ENCODE results near the gene LCMT2. TPM values are rescaled to one million over a fixed set of nuclear protein-coding genes. Genes with fewer than 3 reads are reported as not detected.
A peak's percentile ranks its signal among the peaks of the same experiment; 100 is the strongest.

Gene LCMT2
- total RNA-seq, 1 donor from 2014 or later: 4.7 TPM

DNA sequence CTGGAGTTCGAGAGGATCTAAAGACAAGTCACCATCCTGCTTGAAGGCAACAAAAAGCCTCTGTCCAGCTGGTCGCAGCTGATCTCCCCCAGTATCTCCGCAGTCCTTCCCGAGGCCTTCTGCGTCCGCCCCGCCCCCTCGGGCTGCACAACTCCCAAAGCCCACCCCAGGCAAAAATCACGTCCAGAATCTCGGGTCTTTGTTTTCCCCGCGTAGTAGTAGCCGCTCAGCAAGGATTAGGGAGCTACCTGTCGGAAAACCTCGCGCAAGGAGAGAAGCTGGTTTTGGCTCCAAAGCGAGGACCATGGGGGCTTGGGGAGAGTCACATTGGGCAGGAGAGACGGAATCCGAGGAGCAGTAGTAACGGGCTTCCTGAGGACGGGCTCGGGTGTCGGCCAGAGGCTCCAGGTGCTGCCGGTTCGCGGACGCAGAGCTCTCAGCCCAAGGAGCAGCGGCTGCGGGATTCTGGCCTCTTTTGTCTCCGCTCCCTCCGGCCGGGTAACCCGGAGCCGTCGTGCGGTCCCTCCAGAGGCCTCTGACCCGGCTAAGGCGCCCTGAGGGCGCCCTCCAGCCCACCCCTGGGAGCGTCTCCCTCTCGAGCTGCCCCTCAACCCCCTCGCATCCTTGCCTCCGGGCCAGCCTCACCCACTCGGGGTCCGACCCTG, 40.1 kb upstream of the LCMT2 start:
- no peak for FAIRE-seq
- peak overlapping the region; percentile 93 for H2AFZ ChIP-seq (ENCODE audit: low read depth, low read length)

DNA sequence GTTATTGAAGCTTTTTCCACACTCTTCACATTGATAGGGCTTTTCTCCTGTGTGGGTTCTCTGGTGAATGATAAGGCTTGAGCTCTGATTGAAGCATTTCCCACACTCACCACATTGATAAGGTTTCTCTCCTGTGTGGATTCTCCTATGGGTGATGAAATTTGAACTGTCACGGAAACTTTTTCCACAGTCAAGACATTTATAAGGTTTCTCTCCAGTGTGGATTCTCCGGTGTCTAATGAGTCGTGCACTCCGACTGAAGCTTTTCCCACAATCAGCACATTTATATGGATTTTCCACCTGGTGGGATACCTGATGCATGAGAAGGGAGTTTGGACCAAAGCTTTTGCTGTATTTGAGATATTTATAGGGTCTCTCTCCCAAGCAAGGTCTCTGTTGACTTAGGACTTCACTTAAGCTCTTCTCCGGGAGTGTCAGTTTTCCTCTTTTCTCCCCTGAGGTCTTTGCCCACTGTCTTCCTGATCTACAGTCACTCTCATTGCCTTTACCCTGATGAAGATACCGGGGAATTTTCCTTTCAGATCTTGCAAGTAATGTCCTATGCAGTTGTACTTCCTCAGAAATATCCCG, 31.0 kb upstream of the LCMT2 start:
- no peak overlapping the region for H3K4me2 ChIP-seq (ENCODE audit: low read length)
- H3K27ac Mint-ChIP-seq (ENCODE audit: unreplicated experiment): no peak overlapping the region
- no peak overlapping the region for H2AFZ ChIP-seq (ENCODE audit: low read depth, low read length)
- H3K36me3 Mint-ChIP-seq (ENCODE audit: low read depth, unreplicated experiment): peaks cover 74% of the 10 kb centered on the region
- H3K27me3 ChIP-seq (ENCODE audit: insufficient read depth, low read length): no peaks in the 10 kb centered on the region
- H3K4me3 Mint-ChIP-seq (ENCODE audit: unreplicated experiment): no peak overlapping the region
- H3K4me3 ChIP-seq (ENCODE audit: insufficient read depth, low read depth, low read length): no peak overlapping the region
- H3K9me3 ChIP-seq (ENCODE audit: insufficient read depth, low read depth, low read length): peaks cover 43% of the 10 kb centered on the region
- no peaks in the 10 kb centered on the region for H4K20me1 ChIP-seq (ENCODE audit: insufficient read depth, low read length)
- TF ChIP-seq EZH2 (IDR thresholded peaks at IDR 0.05; ENCODE audit: insufficient read depth, low read length): no peak
- TF ChIP-seq, protein P1, sequence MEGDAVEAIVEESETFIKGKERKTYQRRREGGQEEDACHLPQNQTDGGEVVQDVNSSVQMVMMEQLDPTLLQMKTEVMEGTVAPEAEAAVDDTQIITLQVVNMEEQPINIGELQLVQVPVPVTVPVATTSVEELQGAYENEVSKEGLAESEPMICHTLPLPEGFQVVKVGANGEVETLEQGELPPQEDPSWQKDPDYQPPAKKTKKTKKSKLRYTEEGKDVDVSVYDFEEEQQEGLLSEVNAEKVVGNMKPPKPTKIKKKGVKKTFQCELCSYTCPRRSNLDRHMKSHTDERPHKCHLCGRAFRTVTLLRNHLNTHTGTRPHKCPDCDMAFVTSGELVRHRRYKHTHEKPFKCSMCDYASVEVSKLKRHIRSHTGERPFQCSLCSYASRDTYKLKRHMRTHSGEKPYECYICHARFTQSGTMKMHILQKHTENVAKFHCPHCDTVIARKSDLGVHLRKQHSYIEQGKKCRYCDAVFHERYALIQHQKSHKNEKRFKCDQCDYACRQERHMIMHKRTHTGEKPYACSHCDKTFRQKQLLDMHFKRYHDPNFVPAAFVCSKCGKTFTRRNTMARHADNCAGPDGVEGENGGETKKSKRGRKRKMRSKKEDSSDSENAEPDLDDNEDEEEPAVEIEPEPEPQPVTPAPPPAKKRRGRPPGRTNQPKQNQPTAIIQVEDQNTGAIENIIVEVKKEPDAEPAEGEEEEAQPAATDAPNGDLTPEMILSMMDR (IDR thresholded peaks at IDR 0.05; ENCODE audit: insufficient read depth, low read depth, low read length): no peak
- H3K4me1 ChIP-seq (ENCODE audit: insufficient read depth, low read length): no peaks in the 10 kb centered on the region
- peaks cover 40% of the 10 kb centered on the region for H3K36me3 ChIP-seq (ENCODE audit: insufficient read depth, low read length)
- no peak for FAIRE-seq
- no peaks in the 10 kb centered on the region for H3K27me3 Mint-ChIP-seq (ENCODE audit: low read depth, unreplicated experiment)
- H3K9me3 Mint-ChIP-seq (ENCODE audit: unreplicated experiment): peaks cover 40% of the 10 kb centered on the region
- H3K9ac ChIP-seq (ENCODE audit: low read length): no peak overlapping the region
- no peak for DNase-seq (ENCODE audit: low read depth)
- H3K4me1 Mint-ChIP-seq (ENCODE audit: low read depth, unreplicated experiment): no peaks in the 10 kb centered on the region
- H3K79me2 ChIP-seq (ENCODE audit: insufficient read depth, low read length): peaks cover 5% of the 10 kb centered on the region
- no peak overlapping the region for H3K27ac ChIP-seq (ENCODE audit: low read depth, low read length)

More for the DNA sequence above, 40.1 kb upstream of the LCMT2 start:
- H3K4me1 Mint-ChIP-seq (ENCODE audit: low read depth, unreplicated experiment): peaks cover 11% of the 10 kb centered on the region
- H3K27ac ChIP-seq (ENCODE audit: low read depth, low read length): peak overlapping the region; percentile 13
- DNase-seq (ENCODE audit: low read depth): peak; percentile 19
- H3K27me3 ChIP-seq (ENCODE audit: insufficient read depth, low read length): no peaks in the 10 kb centered on the region
- H3K27me3 Mint-ChIP-seq (ENCODE audit: low read depth, unreplicated experiment): no peaks in the 10 kb centered on the region
- H3K36me3 Mint-ChIP-seq (ENCODE audit: low read depth, unreplicated experiment): peaks cover 30% of the 10 kb centered on the region
- H3K79me2 ChIP-seq (ENCODE audit: insufficient read depth, low read length): peaks cover 49% of the 10 kb centered on the region
- peak overlapping the region; percentile 95 for H3K4me2 ChIP-seq (ENCODE audit: low read length)
- peak overlapping the region; percentile 86 for H3K4me3 ChIP-seq (ENCODE audit: insufficient read depth, low read depth, low read length)
- peaks cover 12% of the 10 kb centered on the region for H4K20me1 ChIP-seq (ENCODE audit: insufficient read depth, low read length)
- H3K4me1 ChIP-seq (ENCODE audit: insufficient read depth, low read length): peaks cover 10% of the 10 kb centered on the region
- no peaks in the 10 kb centered on the region for H3K9me3 ChIP-seq (ENCODE audit: insufficient read depth, low read depth, low read length)
- no peaks in the 10 kb centered on the region for H3K9me3 Mint-ChIP-seq (ENCODE audit: unreplicated experiment)
- peak overlapping the region; percentile 86 for H3K9ac ChIP-seq (ENCODE audit: low read length)
- peak overlapping the region; percentile 77 for H3K27ac Mint-ChIP-seq (ENCODE audit: unreplicated experiment)
- H3K4me3 Mint-ChIP-seq (ENCODE audit: unreplicated experiment): peak overlapping the region; percentile 97
- TF ChIP-seq, protein P1 (IDR thresholded peaks at IDR 0.05; ENCODE audit: insufficient read depth, low read depth, low read length): no peak
- TF ChIP-seq EZH2 (IDR thresholded peaks at IDR 0.05; ENCODE audit: insufficient read depth, low read length): no peak
- no peaks in the 10 kb centered on the region for H3K36me3 ChIP-seq (ENCODE audit: insufficient read depth, low read length)

DNA sequence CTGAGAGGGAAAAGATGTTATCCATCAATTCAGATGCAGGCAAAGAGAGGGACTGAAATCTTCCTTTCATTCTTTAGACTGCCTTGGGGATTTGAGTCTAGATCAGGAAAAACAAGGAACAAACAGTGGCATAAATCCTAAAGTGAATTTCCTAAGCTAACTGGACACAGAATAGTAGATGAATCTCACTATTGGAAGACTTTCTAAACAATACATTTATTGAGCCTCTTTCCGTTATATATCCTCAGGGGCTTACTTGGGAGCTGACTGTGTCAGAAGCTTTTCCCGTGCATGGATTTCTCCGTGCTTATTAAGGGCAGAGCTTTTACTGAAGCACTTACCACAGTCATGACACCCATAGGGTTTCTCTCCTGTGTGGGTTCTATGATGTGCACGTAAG, 30.4 kb upstream of the LCMT2 start:
- FAIRE-seq: no peak

More for the DNA sequence above, 30.4 kb upstream of the LCMT2 start:
- Mint-ChIP-seq H3K36me3 (ENCODE audit: low read depth, unreplicated experiment) (peaks cover 69% of the 10 kb centered on the region), H3K4me3 (ENCODE audit: unreplicated experiment) (no peak overlapping the region), H3K9me3 (ENCODE audit: unreplicated experiment) (peaks cover 40% of the 10 kb centered on the region), H3K27me3 (ENCODE audit: low read depth, unreplicated experiment) (no peaks in the 10 kb centered on the region), H3K27ac (ENCODE audit: unreplicated experiment) (no peak overlapping the region), H3K4me1 (ENCODE audit: low read depth, unreplicated experiment) (no peaks in the 10 kb centered on the region)
- Histone ChIP-seq H3K9ac (ENCODE audit: low read length) (no peak overlapping the region), H3K4me3 (ENCODE audit: insufficient read depth, low read depth, low read length) (no peak overlapping the region), H2AFZ (ENCODE audit: low read depth, low read length) (no peak overlapping the region), H3K9me3 (ENCODE audit: insufficient read depth, low read depth, low read length) (peaks cover 43% of the 10 kb centered on the region), H3K27ac (ENCODE audit: low read depth, low read length) (no peak overlapping the region), H3K36me3 (ENCODE audit: insufficient read depth, low read length) (peaks cover 40% of the 10 kb centered on the region), H3K79me2 (ENCODE audit: insufficient read depth, low read length) (peaks cover 5% of the 10 kb centered on the region), H3K4me2 (ENCODE audit: low read length) (no peak overlapping the region), H3K4me1 (ENCODE audit: insufficient read depth, low read length) (no peaks in the 10 kb centered on the region), H4K20me1 (ENCODE audit: insufficient read depth, low read length) (no peaks in the 10 kb centered on the region), H3K27me3 (ENCODE audit: insufficient read depth, low read length) (no peaks in the 10 kb centered on the region)
- no peak for DNase-seq (ENCODE audit: low read depth)
- TF ChIP-seq, protein P1 (IDR thresholded peaks at IDR 0.05; ENCODE audit: insufficient read depth, low read depth, low read length): no peak
- no peak for TF ChIP-seq EZH2 (IDR thresholded peaks at IDR 0.05; ENCODE audit: insufficient read depth, low read length)

Data from astrocyte (in vitro differentiated cells and primary cell).